Natural killer cell (primary cell): ENCODE data around the gene ZC3H7B. TPM values are rescaled to one million over a fixed set of nuclear protein-coding genes. Genes with fewer than 3 reads are reported as not detected.

Experiments used
- ATAC-seq, 3 donors: fragments of 150-1000 bp in 2 of 3; fragments of 200-7000 bp in 1 of 3; cut with Tn5 transposase; 1 replicate in 1 of 3; 2 replicates in 2 of 3; pipeline ENCODE4 v1.10.0; 2021; ENCODE audit warnings: mild to moderate bottlenecking in 2 of 3, moderate library complexity in 2 of 3
- DNase-seq, 2 donors: peaks; one replicate each; pipeline versions ENCODE4 v3.0.0 to v3.0.0-alpha.2; 2013 to 2021; ENCODE audit warnings: mixed read lengths in 1 of 2
- H3K27ac ChIP-seq: one replicate; pipeline ENCODE4 v1.5.1; 2013; ENCODE audit warnings: mild to moderate bottlenecking, low read length
- H3K27me3 ChIP-seq: one replicate; pipeline ENCODE4 v1.6.1; 2013; ENCODE audit warnings: low read length; ENCODE audit not compliant: control insufficient read depth, insufficient read depth
- H3K36me3 ChIP-seq: one replicate; pipeline ENCODE4 v1.6.1; 2013; ENCODE audit warnings: low read length; ENCODE audit not compliant: control insufficient read depth, insufficient read depth
- H3K4me1 ChIP-seq: one replicate; pipeline ENCODE4 v1.6.1; 2013; ENCODE audit warnings: low read length; ENCODE audit not compliant: control insufficient read depth, insufficient read depth
- H3K4me3 ChIP-seq: one replicate; pipeline ENCODE4 v1.5.1; 2013; ENCODE audit warnings: low read length
- H3K9me3 ChIP-seq: one replicate; pipeline ENCODE4 v1.6.1; 2013; ENCODE audit warnings: low read length; ENCODE audit not compliant: control insufficient read depth, insufficient read depth
- H3K27ac Mint-ChIP-seq, 2 donors: one replicate each; pipeline ENCODE4 v1.8.0; 2022; ENCODE audit warnings: mild to moderate bottlenecking in 2 of 2, mixed read lengths in 2 of 2, moderate library complexity in 1 of 2
- H3K27me3 Mint-ChIP-seq, 2 donors: one replicate each; pipeline ENCODE4 v1.8.0; 2022; ENCODE audit warnings: low read depth in 2 of 2, mixed read lengths in 2 of 2
- H3K36me3 Mint-ChIP-seq: one replicate; pipeline ENCODE4 v1.8.0; 2022; ENCODE audit warnings: mixed read lengths
- H3K4me1 Mint-ChIP-seq, 2 donors: one replicate each; pipeline ENCODE4 v1.8.0; 2022; ENCODE audit warnings: mixed read lengths in 2 of 2
- H3K4me3 Mint-ChIP-seq: one replicate; pipeline ENCODE4 v1.8.0; 2022; ENCODE audit warnings: mild to moderate bottlenecking, moderate library complexity, mixed read lengths
- H3K9me3 Mint-ChIP-seq, 2 donors: one replicate each; pipeline ENCODE4 v1.8.0; 2022; ENCODE audit warnings: mixed read lengths in 2 of 2
- CTCF ChIP-seq: fragments of 200-600 bp; IDR thresholded peaks from one replicate; pipeline ENCODE4 v1.8.0; 2022; ENCODE audit warnings: antibody characterized with exemption
- WGBS: methylation state at CpG from one replicate; pipeline ENCODE4 v1.1.7; 2013; ENCODE audit warnings: missing lambda C conversion rate; ENCODE audit not compliant: insufficient coverage; 5-methylcytosine and 5-hydroxymethylcytosine counted together
- intact Hi-C: fragments of 100-400 bp; cut with micrococcal nuclease; formaldehyde crosslinking; loops from one replicate; pipeline ENCODE4 v1.14.2; 2022
- total RNA-seq, 4 donors: library from RNA; stranded (reverse); fragments of 120-200 nt in 1 of 4; gene quantifications; one replicate each; pipeline versions ENCODE4 v1.2.3 to v1.2.4, GENCODE V29; 2013 to 2022

ZC3H7B gene
- total RNA-seq, 3 donors from 2014 or later (not counting 1 experiment from before 2014, with no cell fraction given): 33.9 to 40.3 (median 38.3) TPM

DNA sequence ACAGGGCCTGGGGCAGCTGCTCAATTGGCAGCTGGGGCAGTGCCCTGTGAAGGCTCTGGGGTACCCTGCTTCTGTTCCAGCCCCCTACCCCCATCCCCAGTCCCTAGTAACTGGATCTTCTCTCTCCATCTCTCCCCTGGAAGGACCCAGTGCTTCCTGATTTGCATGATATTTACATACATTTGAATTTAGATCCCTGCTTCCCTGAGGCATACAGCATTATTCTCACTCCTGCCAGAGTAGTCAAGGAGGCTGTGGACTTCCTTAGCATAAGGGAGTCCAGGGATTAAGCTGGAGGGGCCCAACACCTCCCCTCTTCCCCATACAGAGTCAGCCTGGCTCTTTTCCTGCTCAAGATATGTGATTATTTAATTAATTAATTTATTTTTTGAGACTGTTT, 105.1 kb downstream of the ZC3H7B start:
- Histone ChIP-seq H3K36me3 (no peaks in the 10 kb centered on the region), H3K27me3 (no peaks in the 10 kb centered on the region), H3K9me3 (no peaks in the 10 kb centered on the region), H3K27ac (no peak overlapping the region), H3K4me3 (no peak overlapping the region), H3K4me1 (peaks cover 7% of the 10 kb centered on the region)
- H3K4me3 Mint-ChIP-seq: no peak overlapping the region
- H3K36me3 Mint-ChIP-seq: no peaks in the 10 kb centered on the region
- ATAC-seq (no peak), DNase-seq (no peak)
- no peaks in the 10 kb centered on the region for H3K9me3 Mint-ChIP-seq
- H3K27me3 Mint-ChIP-seq: peaks cover 0 to 2% of the 10 kb centered on the region in 2 donors
- no peak for TF ChIP-seq CTCF
- intact Hi-C loops: no loop called here
- H3K27ac Mint-ChIP-seq: no peak overlapping the region
- peaks cover 6 to 10% of the 10 kb centered on the region in 2 donors for H3K4me1 Mint-ChIP-seq

GRCh38 chr22:41407433-41407832, 106.1 kb downstream of the ZC3H7B start:
- no peak overlapping the region for H3K27ac ChIP-seq
- intact Hi-C loops: no loop called here
- Mint-ChIP-seq H3K9me3 (no peaks in the 10 kb centered on the region), H3K27ac (no peak overlapping the region), H3K27me3 (peaks cover 0 to 2% of the 10 kb centered on the region in 2 donors), H3K36me3 (no peaks in the 10 kb centered on the region), H3K4me1 (peaks cover 11 to 18% of the 10 kb centered on the region in 2 donors), H3K4me3 (no peak overlapping the region)
- no peaks in the 10 kb centered on the region for H3K27me3 ChIP-seq
- WGBS: 94% methylated on average over 3 of the region's 3 CpGs
- peaks cover 17% of the 10 kb centered on the region for H3K4me1 ChIP-seq
- no peaks in the 10 kb centered on the region for H3K36me3 ChIP-seq
- ATAC-seq (no peak), DNase-seq (no peak)
- no peak for TF ChIP-seq CTCF
- no peaks in the 10 kb centered on the region for H3K9me3 ChIP-seq
- no peak overlapping the region for H3K4me3 ChIP-seq

DNA sequence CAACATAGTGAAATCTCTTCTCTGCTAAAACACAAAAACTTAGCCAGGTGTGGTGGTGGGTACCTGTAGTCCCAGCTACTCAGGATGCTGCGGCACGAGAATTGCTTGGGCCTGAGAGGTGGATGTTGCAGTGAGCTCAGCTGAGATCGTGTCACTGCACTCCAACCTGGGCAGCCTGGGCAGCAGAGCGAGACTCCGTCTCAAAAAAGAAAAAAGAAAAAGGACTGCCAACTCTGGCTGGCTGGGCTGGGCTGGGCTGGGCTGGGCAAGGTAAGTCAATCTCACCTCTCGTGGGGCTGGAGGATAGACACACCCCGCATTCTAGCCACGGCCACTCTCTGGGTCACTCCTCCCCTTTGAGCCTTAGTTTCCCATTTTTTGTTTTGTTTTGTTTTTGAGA, 107.3 kb downstream of the ZC3H7B start:
- H3K4me3 Mint-ChIP-seq: no peak overlapping the region

More for the DNA sequence above, 107.3 kb downstream of the ZC3H7B start:
- H3K27me3 Mint-ChIP-seq: peaks cover 0 to under 1% of the 10 kb centered on the region in 2 donors
- TF ChIP-seq CTCF: no peak
- Histone ChIP-seq H3K36me3 (no peaks in the 10 kb centered on the region), H3K27me3 (no peaks in the 10 kb centered on the region), H3K27ac (no peak overlapping the region), H3K9me3 (no peaks in the 10 kb centered on the region), H3K4me1 (peaks cover 23% of the 10 kb centered on the region), H3K4me3 (no peak overlapping the region)
- no peaks in the 10 kb centered on the region for H3K9me3 Mint-ChIP-seq
- WGBS: 94% methylated on average over 8 of the region's 8 CpGs
- no peak overlapping the region for H3K27ac Mint-ChIP-seq
- peaks cover 9 to 24% of the 10 kb centered on the region in 2 donors for H3K4me1 Mint-ChIP-seq
- ATAC-seq: no peak
- H3K36me3 Mint-ChIP-seq: no peaks in the 10 kb centered on the region
- DNase-seq: no peak
- intact Hi-C loops: no loop called here

Other genes with a start within 250 kb of the ZC3H7B start
- gene EP300, start 208.9 kb upstream of the ZC3H7B start, total RNA-seq: 100 to 1,000 TPM; 180 to 193 (median 188) TPM
- 10 to 100 TPM; 25.2 to 32.1 (median 31.7) TPM for gene L3MBTL2, start 96.2 kb upstream of the ZC3H7B start, total RNA-seq
- gene CHADL, start 60.6 kb upstream of the ZC3H7B start, total RNA-seq: 1 to 10 TPM in 1 of 3 donors, under 1 TPM in 2; 0.35 to 1.2 (median 0.36) TPM
- gene RANGAP1, start 15.3 kb upstream of the ZC3H7B start, total RNA-seq: 10 to 100 TPM; 44.0 to 54.2 (median 54.0) TPM
- 1 to 10 TPM; 2.7 to 5.5 (median 3.0) TPM for gene TEF, start 80.4 kb downstream of the ZC3H7B start, total RNA-seq
- gene TOB2, start 145.3 kb downstream of the ZC3H7B start, total RNA-seq: 10 to 100 TPM; 26.4 to 42.2 (median 32.6) TPM
- gene PHF5A, start 167.2 kb downstream of the ZC3H7B start, total RNA-seq: 10 to 100 TPM; 31.8 to 41.8 (median 37.6) TPM
- 10 to 100 TPM; 77.9 to 99.8 (median 89.5) TPM for gene ACO2, start 167.6 kb downstream of the ZC3H7B start, total RNA-seq
- 10 to 100 TPM; 13.1 to 18.8 (median 16.2) TPM for gene POLR3H, start 242.9 kb downstream of the ZC3H7B start, total RNA-seq